Loucy (cell line): ENCODE results near the gene HIC1.

Experiments used
- EZH2phosphoT487 ChIP-seq: fragments of 200-600 bp; IDR thresholded peaks from 2 replicates; pipeline ENCODE4 v1.6.1; 2018; ENCODE audit warnings: antibody characterized with exemption, mild to moderate bottlenecking, moderate library complexity, borderline replicate concordance
- TF ChIP-seq, protein P1 (sequence below): fragments of 200-600 bp; sonication (generic); conservative IDR thresholded peaks from 2 replicates; pipeline ENCODE4 v1.5.1; 2014; ENCODE audit warnings: mild to moderate bottlenecking, antibody characterized with exemption, low read length

DNA sequence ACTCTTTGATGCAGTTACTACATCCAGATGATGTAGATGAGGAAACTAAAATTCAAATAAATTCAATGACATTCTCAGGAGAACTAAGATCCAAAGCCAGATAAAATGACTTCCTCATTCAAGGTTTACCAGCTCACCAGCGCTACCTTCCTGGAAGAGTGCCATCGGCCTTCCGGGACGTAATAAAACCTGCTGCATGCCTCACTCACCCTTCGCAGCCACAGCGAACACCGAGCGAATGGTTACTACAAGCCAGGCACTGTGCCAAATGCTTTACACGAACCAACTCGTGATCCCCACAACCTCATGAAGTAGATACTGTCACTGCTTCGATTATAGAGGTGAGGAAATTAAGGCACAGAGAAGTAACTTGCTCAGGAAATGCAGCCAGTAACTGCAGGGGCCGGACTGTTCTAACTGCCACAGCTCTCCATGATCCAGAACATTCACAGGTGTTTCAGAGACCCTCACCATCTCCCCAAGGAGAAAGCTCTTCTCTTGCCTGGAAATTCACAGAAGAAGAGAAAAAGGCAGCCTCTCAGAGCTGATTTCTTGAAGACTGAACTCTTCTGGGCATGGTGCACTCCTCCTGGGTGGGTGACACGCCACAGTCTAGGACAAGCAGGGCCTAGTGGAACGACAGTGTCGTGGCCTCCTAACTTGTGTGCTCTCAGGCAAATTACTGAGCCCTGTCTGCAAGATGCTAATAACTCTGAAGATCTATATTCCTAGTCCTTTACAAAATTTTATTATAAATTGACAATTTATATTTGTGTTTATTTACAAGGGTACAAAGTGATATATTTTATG lies 46.8 kb downstream of the HIC1 start:
- TF ChIP-seq, protein P1, sequence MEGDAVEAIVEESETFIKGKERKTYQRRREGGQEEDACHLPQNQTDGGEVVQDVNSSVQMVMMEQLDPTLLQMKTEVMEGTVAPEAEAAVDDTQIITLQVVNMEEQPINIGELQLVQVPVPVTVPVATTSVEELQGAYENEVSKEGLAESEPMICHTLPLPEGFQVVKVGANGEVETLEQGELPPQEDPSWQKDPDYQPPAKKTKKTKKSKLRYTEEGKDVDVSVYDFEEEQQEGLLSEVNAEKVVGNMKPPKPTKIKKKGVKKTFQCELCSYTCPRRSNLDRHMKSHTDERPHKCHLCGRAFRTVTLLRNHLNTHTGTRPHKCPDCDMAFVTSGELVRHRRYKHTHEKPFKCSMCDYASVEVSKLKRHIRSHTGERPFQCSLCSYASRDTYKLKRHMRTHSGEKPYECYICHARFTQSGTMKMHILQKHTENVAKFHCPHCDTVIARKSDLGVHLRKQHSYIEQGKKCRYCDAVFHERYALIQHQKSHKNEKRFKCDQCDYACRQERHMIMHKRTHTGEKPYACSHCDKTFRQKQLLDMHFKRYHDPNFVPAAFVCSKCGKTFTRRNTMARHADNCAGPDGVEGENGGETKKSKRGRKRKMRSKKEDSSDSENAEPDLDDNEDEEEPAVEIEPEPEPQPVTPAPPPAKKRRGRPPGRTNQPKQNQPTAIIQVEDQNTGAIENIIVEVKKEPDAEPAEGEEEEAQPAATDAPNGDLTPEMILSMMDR = no peak
- no peak for TF ChIP-seq EZH2phosphoT487
